HAP-1 (cell line): ENCODE data around the gene IL15RA.

Experiments
- DNase-seq, 2 experiments: peaks; one replicate each; pipeline ENCODE4 v3.0.0-alpha.2; 2016 to 2020; ENCODE audit warnings: low spot score in 2 of 2
- H3K27me3 ChIP-seq: fragments of 250-450 bp; sonication (Bioruptor Pico); 2 replicates; pipeline ENCODE4 v1.5.1; 2020; ENCODE audit warnings: low read depth, mild to moderate bottlenecking, moderate library complexity
- H3K36me3 ChIP-seq: fragments of 250-450 bp; sonication (Bioruptor Pico); replicated peaks from 2 replicates; pipeline ENCODE4 v1.5.1; 2020; ENCODE audit warnings: mild to moderate bottlenecking
- H3K4me1 ChIP-seq: fragments of 250-450 bp; sonication (Bioruptor Pico); 2 replicates; pipeline ENCODE4 v1.5.1; 2020; ENCODE audit warnings: mild to moderate bottlenecking
- H3K4me3 ChIP-seq: fragments of 250-450 bp; sonication (Bioruptor Pico); 2 replicates; pipeline ENCODE4 v1.5.1; 2020; ENCODE audit warnings: mild to moderate bottlenecking, moderate library complexity
- H3K9me3 ChIP-seq: fragments of 250-450 bp; sonication (Bioruptor Pico); 2 replicates; pipeline ENCODE4 v1.5.1; 2020; ENCODE audit warnings: mild to moderate bottlenecking, moderate library complexity
- in situ Hi-C: fragments of 300-500 bp; cut with MboI; formaldehyde crosslinking; loops from 3 replicates; pipeline ENCODE4 v1.14.3; 2020; ENCODE audit warnings: low sequenced_read_pairs, inconsistent platforms, mixed read lengths

The IL15RA gene

GRCh38 chr10:5959581-5960069 is 17.7 kb downstream of the IL15RA start:
- DNase-seq, result no peak
- no peaks in the 10 kb centered on the region for H3K27me3 ChIP-seq
- in situ Hi-C loops, result no loop called here
- no peak overlapping the region for H3K4me3 ChIP-seq
- H3K4me1 ChIP-seq, result no peaks in the 10 kb centered on the region
- no peaks in the 10 kb centered on the region for H3K36me3 ChIP-seq
- H3K9me3 ChIP-seq, result no peaks in the 10 kb centered on the region

- Histone ChIP-seq H3K9me3 (no peaks in the 10 kb centered on the region), H3K4me3 (no peak overlapping the region), H3K36me3 (no peaks in the 10 kb centered on the region), H3K4me1 (no peaks in the 10 kb centered on the region), H3K27me3 (no peaks in the 10 kb centered on the region)
- no peak for DNase-seq
- in situ Hi-C loops, result no loop called here
Measured at GRCh38 chr10:5959142-5959541, 18.2 kb downstream of the IL15RA start.

DNA sequence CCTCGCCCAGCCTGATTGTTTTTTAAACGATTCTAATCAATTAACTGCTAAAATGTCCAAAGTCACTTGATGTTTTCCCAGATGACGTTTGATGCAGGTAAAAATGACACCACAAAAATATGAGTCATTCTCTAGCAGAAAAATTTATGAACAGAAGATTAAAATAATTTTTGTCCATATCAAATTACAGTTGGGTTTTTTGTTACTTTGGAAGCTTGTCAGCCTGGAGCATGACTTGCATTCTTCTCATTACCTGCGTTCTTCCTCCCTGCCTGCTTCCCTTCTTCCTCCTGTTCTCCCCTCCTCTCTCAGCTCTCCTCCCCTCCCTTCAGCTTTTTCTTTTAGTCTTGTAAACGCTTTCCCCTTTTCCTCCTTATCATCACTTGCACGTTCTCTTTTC is 18.7 kb downstream of the IL15RA start:
- Histone ChIP-seq H3K9me3 (no peaks in the 10 kb centered on the region), H3K4me1 (no peaks in the 10 kb centered on the region), H3K4me3 (no peak overlapping the region), H3K27me3 (no peaks in the 10 kb centered on the region), H3K36me3 (no peaks in the 10 kb centered on the region)
- in situ Hi-C loops, result no loop called here
- DNase-seq, result no peak

DNA sequence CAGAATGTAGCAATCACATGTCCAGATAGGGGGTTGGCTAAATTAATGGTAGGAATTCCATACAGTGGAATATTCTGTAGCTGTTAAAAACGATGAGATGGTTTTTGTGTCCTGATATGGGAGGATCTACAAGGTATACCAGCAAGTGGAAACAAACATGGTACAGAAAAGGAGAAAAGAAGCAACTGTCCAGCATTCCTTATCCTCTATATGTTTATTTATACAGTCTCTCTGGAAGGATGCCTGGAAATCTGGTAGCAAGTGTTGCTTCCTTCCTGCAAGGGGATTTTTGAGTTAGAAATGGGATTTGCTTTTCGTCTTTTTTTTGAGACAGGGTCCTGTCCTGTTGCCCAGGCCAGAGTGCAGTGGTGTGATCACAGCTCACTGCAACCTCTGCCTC is 19.3 kb downstream of the IL15RA start:
- no peak overlapping the region for H3K4me3 ChIP-seq
- in situ Hi-C loops, result no loop called here
- no peaks in the 10 kb centered on the region for H3K9me3 ChIP-seq
- H3K27me3 ChIP-seq, result no peaks in the 10 kb centered on the region
- no peaks in the 10 kb centered on the region for H3K4me1 ChIP-seq
- no peaks in the 10 kb centered on the region for H3K36me3 ChIP-seq
- no peak for DNase-seq

- DNase-seq, result no peak
- Histone ChIP-seq H3K27me3 (no peaks in the 10 kb centered on the region), H3K4me1 (no peaks in the 10 kb centered on the region), H3K9me3 (no peaks in the 10 kb centered on the region), H3K4me3 (no peak overlapping the region), H3K36me3 (no peaks in the 10 kb centered on the region)
- in situ Hi-C loops, result no loop called here
Measured at GRCh38 chr10:5956146-5956936, 21.0 kb downstream of the IL15RA start.

GRCh38 chr10:5953676-5954075 is 23.7 kb downstream of the IL15RA start:
- in situ Hi-C loops, result no loop called here

GRCh38 chr10:5952731-5953385 is 24.5 kb downstream of the IL15RA start:
- H3K4me1 ChIP-seq, result no peaks in the 10 kb centered on the region
- no peak overlapping the region for H3K4me3 ChIP-seq
- no peaks in the 10 kb centered on the region for H3K36me3 ChIP-seq
- 0 out of 2 replicates have a peak, but pooled peaks cover 5% of the 10 kb centered on the region for H3K27me3 ChIP-seq
- in situ Hi-C loops, result no loop called here
- no peak for DNase-seq
- H3K9me3 ChIP-seq, result no peaks in the 10 kb centered on the region

More at GRCh38 chr10:5953676-5954075, 23.7 kb downstream of the IL15RA start:
- 0 out of 2 replicates have a peak, but pooled peaks cover 5% of the 10 kb centered on the region for H3K27me3 ChIP-seq
- no peaks in the 10 kb centered on the region for H3K4me1 ChIP-seq
- no peak for DNase-seq
- H3K4me3 ChIP-seq, result no peak overlapping the region
- no peaks in the 10 kb centered on the region for H3K9me3 ChIP-seq
- no peaks in the 10 kb centered on the region for H3K36me3 ChIP-seq

- no peak for DNase-seq
- Histone ChIP-seq H3K4me1 (no peaks in the 10 kb centered on the region), H3K9me3 (no peaks in the 10 kb centered on the region), H3K36me3 (no peaks in the 10 kb centered on the region), H3K4me3 (no peak overlapping the region), H3K27me3 (0 out of 2 replicates have a peak, but pooled peaks cover 5% of the 10 kb centered on the region)
- in situ Hi-C loops, result no loop called here
Measured at GRCh38 chr10:5951721-5952407, 25.5 kb downstream of the IL15RA start.

DNA sequence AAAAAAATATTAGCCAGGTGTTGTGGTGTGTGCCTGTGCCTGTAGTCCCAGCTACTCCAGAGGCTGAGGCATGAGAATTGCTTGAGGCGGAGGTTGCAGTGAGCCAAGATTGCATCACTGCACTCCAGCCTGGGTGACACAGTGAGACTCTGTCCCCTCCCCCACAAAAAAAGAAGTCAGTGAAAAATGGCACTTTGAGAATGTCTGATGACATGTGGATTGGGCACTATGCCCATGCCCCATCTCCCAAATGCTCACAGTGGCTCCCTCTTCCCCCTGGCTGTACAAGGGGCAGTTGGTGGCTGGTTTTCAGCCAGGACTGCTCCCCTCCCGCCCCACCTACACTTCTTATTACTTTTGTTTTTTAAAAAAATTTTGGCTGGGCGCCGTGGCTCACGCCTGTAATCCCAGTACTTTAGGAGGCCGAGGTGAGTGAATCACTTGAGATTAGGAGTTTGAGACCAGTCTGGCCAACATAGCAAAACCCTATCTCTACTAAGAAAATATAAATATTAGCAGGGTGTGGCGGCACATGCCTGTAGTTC is 26.1 kb downstream of the IL15RA start:
- in situ Hi-C loops, result no loop called here
- H3K9me3 ChIP-seq, result no peaks in the 10 kb centered on the region
- no peaks in the 10 kb centered on the region for H3K36me3 ChIP-seq
- 0 out of 2 replicates have a peak, but pooled peaks cover 5% of the 10 kb centered on the region for H3K27me3 ChIP-seq
- no peak for DNase-seq
- H3K4me1 ChIP-seq, result no peaks in the 10 kb centered on the region
- H3K4me3 ChIP-seq, result no peak overlapping the region

- Histone ChIP-seq H3K9me3 (no peaks in the 10 kb centered on the region), H3K36me3 (no peaks in the 10 kb centered on the region), H3K4me1 (no peaks in the 10 kb centered on the region), H3K4me3 (no peak overlapping the region), H3K27me3 (0 out of 2 replicates have a peak, but pooled peaks cover 5% of the 10 kb centered on the region)
- DNase-seq, result peak in 1 of 2 experiments; percentile 56
- in situ Hi-C loops, result no loop called here
Measured at GRCh38 chr10:5949009-5949759, 28.2 kb downstream of the IL15RA start.

DNA sequence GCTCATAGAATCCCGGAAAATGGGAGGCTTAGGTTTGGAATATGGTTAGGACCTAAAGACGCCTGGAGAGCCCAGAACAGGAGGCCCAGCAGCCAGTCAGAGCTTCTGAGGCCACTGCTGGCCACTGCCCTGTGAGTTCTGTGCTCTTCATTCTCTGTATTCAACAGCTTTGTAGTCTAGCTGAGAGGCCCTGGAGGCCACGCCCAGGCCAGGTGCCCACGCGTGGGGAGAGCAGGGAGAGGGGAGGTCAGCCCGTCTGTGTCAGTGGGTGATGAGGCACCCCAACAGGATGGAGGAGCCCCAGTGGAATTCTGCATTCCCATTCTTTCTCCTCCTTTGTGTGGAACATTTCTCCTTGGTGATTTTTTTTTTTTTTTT is 29.1 kb downstream of the IL15RA start:
- no peak for DNase-seq
- Histone ChIP-seq H3K4me1 (no peaks in the 10 kb centered on the region), H3K4me3 (no peak overlapping the region), H3K9me3 (no peaks in the 10 kb centered on the region), H3K36me3 (no peaks in the 10 kb centered on the region), H3K27me3 (0 out of 2 replicates have a peak, but pooled peaks cover 5% of the 10 kb centered on the region)
- in situ Hi-C loops, result no loop called here

GRCh38 chr10:5947471-5948207 is 29.7 kb downstream of the IL15RA start:
- H3K4me1 ChIP-seq, result no peaks in the 10 kb centered on the region
- 0 out of 2 replicates have a peak, but pooled peaks cover 5% of the 10 kb centered on the region for H3K27me3 ChIP-seq
- no peaks in the 10 kb centered on the region for H3K9me3 ChIP-seq
- H3K36me3 ChIP-seq, result no peaks in the 10 kb centered on the region
- no peak for DNase-seq
- no peak overlapping the region for H3K4me3 ChIP-seq
- in situ Hi-C loops, result no loop called here
